Skeletal muscle tissue (tissue), 4 donors: ENCODE data around the gene OTOL1. TPM values are rescaled to one million over a fixed set of nuclear protein-coding genes. Genes with fewer than 3 reads are reported as not detected.

ENCODE experiments used
- H3K27ac ChIP-seq: one replicate; pipeline ENCODE4 v1.7.0; 2013; ENCODE audit warnings: mild to moderate bottlenecking, low read depth, low read length, inconsistent platforms
- H3K27me3 ChIP-seq, 3 donors: one replicate each; pipeline ENCODE4 v1.7.0; 2013; ENCODE audit warnings: low read length in 3 of 3; ENCODE audit not compliant: control insufficient read depth in 3 of 3, insufficient read depth in 3 of 3
- H3K36me3 ChIP-seq, 3 donors: one replicate each; pipeline ENCODE4 v1.7.0; 2013; ENCODE audit warnings: low read length in 3 of 3; ENCODE audit not compliant: control insufficient read depth in 3 of 3, insufficient read depth in 3 of 3
- H3K4me1 ChIP-seq, 3 donors: one replicate each; pipeline ENCODE4 v1.7.0; 2013; ENCODE audit warnings: low read length in 3 of 3, mild to moderate bottlenecking in 3 of 3; ENCODE audit not compliant: control insufficient read depth in 3 of 3, insufficient read depth in 3 of 3
- H3K4me3 ChIP-seq, 3 donors: one replicate each; pipeline ENCODE4 v1.7.0; 2013; ENCODE audit warnings: low read length in 3 of 3
- H3K9ac ChIP-seq, 3 donors: one replicate each; pipeline ENCODE4 v1.7.0; 2013; ENCODE audit warnings: low read length in 3 of 3, mild to moderate bottlenecking in 3 of 3, moderate library complexity in 2 of 3, low read depth in 1 of 3
- H3K9me3 ChIP-seq, 3 donors: one replicate each; pipeline ENCODE4 v1.7.0; 2013; ENCODE audit warnings: low read length in 3 of 3; ENCODE audit not compliant: control insufficient read depth in 3 of 3
- total RNA-seq: library from RNA; depleted of rRNA; stranded (reverse); fragments of >200 nt; gene quantifications from one replicate; pipeline ENCODE4 v1.2.3, GENCODE V29; 2014
- donor health status: Osteomylitis.

The OTOL1 gene
- total RNA-seq, 1 donor from 2014 or later: not detected

- H3K27ac ChIP-seq: no peak overlapping the region
- no peaks in the 10 kb centered on the region for H3K4me1 ChIP-seq
- no peak overlapping the region for H3K9ac ChIP-seq
- no peaks in the 10 kb centered on the region for H3K27me3 ChIP-seq
- no peaks in the 10 kb centered on the region for H3K9me3 ChIP-seq
- no peaks in the 10 kb centered on the region for H3K36me3 ChIP-seq
- no peak overlapping the region for H3K4me3 ChIP-seq
These were observed 35.3 kb downstream of the OTOL1 start for GRCh38 chr3:161531930-161532329.

GRCh38 chr3:161540594-161540993 is 44.0 kb downstream of the OTOL1 start:
- Histone ChIP-seq H3K27me3 (no peaks in the 10 kb centered on the region), H3K9me3 (no peaks in the 10 kb centered on the region), H3K27ac (no peak overlapping the region), H3K36me3 (no peaks in the 10 kb centered on the region), H3K4me1 (no peaks in the 10 kb centered on the region), H3K4me3 (no peak overlapping the region), H3K9ac (no peak overlapping the region)

GRCh38 chr3:161545824-161546223 is 49.2 kb downstream of the OTOL1 start:
- Histone ChIP-seq H3K4me3 (no peak overlapping the region), H3K4me1 (no peaks in the 10 kb centered on the region), H3K27me3 (no peaks in the 10 kb centered on the region), H3K27ac (no peak overlapping the region), H3K9me3 (no peaks in the 10 kb centered on the region), H3K36me3 (no peaks in the 10 kb centered on the region), H3K9ac (no peak overlapping the region)

- no peaks in the 10 kb centered on the region for H3K4me1 ChIP-seq
These were observed 51.7 kb downstream of the OTOL1 start for GRCh38 chr3:161548301-161548700.

GRCh38 chr3:161549261-161549660 is 52.7 kb downstream of the OTOL1 start:
- Histone ChIP-seq H3K9ac (no peak overlapping the region), H3K36me3 (no peaks in the 10 kb centered on the region), H3K27ac (no peak overlapping the region), H3K27me3 (no peaks in the 10 kb centered on the region), H3K9me3 (no peaks in the 10 kb centered on the region), H3K4me3 (no peak overlapping the region), H3K4me1 (no peaks in the 10 kb centered on the region)

More at GRCh38 chr3:161548301-161548700, 51.7 kb downstream of the OTOL1 start:
- H3K36me3 ChIP-seq: no peaks in the 10 kb centered on the region
- H3K27me3 ChIP-seq: no peaks in the 10 kb centered on the region
- no peak overlapping the region for H3K27ac ChIP-seq
- H3K9me3 ChIP-seq: no peaks in the 10 kb centered on the region
- no peak overlapping the region for H3K9ac ChIP-seq
- H3K4me3 ChIP-seq: no peak overlapping the region

GRCh38 chr3:161550491-161551195 is 54.0 kb downstream of the OTOL1 start:
- Histone ChIP-seq H3K36me3 (no peaks in the 10 kb centered on the region), H3K4me3 (no peak overlapping the region), H3K27me3 (peaks cover 0 to 4% (median 0%) of the 10 kb centered on the region in 3 donors), H3K9me3 (no peaks in the 10 kb centered on the region), H3K4me1 (no peaks in the 10 kb centered on the region), H3K9ac (no peak overlapping the region), H3K27ac (no peak overlapping the region)

GRCh38 chr3:161551697-161552096 is 55.1 kb downstream of the OTOL1 start:
- H3K36me3 ChIP-seq: no peaks in the 10 kb centered on the region
- H3K4me3 ChIP-seq: no peak overlapping the region
- H3K27ac ChIP-seq: no peak overlapping the region
- peaks cover 0 to 4% (median 0%) of the 10 kb centered on the region in 3 donors for H3K27me3 ChIP-seq
- H3K9me3 ChIP-seq: no peaks in the 10 kb centered on the region
- H3K9ac ChIP-seq: no peak overlapping the region
- no peaks in the 10 kb centered on the region for H3K4me1 ChIP-seq

GRCh38 chr3:161552984-161553560 is 56.5 kb downstream of the OTOL1 start:
- Histone ChIP-seq H3K36me3 (no peaks in the 10 kb centered on the region), H3K4me1 (peaks cover 0 to 2% (median 0%) of the 10 kb centered on the region in 3 donors), H3K4me3 (no peak overlapping the region), H3K27me3 (peaks cover 0 to 4% (median 0%) of the 10 kb centered on the region in 3 donors), H3K27ac (no peak overlapping the region), H3K9ac (no peak overlapping the region), H3K9me3 (no peaks in the 10 kb centered on the region)

Other genes starting within 250 kb of the OTOL1 start
- 0.52 TPM for gene SPTSSB, start 125.3 kb upstream of the OTOL1 start, total RNA-seq